ENCODE results near the gene ROBO1. TPM values are rescaled to one million over a fixed set of nuclear protein-coding genes. Genes with fewer than 3 reads are reported as not detected.

The ROBO1 gene
- total RNA-seq, 4 donors from 2014 or later = 8.6 to 26.3 (median 16.6) TPM

DNA sequence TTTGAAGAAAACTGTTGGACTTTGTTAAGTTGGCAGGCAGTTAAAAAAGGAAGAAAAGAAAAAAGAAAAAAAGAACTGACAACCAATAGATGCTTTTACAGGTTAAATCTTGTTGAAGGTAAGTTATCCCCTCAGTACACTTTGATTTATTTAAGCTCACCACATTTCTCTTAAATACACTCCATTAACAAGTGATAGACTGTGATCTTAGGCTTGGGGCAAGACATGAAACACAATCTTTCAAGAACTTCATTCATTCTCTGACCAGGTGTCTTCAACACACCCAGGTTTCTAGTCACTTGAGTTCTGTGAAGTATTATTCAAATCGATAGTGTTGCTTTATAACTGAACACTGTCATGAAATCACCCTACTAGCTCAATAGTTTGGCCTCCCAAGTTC lies 751.9 kb downstream of the ROBO1 start:
- DNase-seq = no peak
- no peak overlapping the region for H3K27ac ChIP-seq
- no peak overlapping the region for H3K4me3 ChIP-seq (replicated peaks in 1 of 3)
- intact Hi-C loops (cut with DNase I) = no loop called here
- WGBS, 2 donors = 89 to 90% methylated on average over 1 of the region's 1 CpG
- TF ChIP-seq, protein P1, sequence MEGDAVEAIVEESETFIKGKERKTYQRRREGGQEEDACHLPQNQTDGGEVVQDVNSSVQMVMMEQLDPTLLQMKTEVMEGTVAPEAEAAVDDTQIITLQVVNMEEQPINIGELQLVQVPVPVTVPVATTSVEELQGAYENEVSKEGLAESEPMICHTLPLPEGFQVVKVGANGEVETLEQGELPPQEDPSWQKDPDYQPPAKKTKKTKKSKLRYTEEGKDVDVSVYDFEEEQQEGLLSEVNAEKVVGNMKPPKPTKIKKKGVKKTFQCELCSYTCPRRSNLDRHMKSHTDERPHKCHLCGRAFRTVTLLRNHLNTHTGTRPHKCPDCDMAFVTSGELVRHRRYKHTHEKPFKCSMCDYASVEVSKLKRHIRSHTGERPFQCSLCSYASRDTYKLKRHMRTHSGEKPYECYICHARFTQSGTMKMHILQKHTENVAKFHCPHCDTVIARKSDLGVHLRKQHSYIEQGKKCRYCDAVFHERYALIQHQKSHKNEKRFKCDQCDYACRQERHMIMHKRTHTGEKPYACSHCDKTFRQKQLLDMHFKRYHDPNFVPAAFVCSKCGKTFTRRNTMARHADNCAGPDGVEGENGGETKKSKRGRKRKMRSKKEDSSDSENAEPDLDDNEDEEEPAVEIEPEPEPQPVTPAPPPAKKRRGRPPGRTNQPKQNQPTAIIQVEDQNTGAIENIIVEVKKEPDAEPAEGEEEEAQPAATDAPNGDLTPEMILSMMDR (IDR thresholded peaks at IDR 0.05) = no peak
- TF ChIP-seq POLR2A (IDR thresholded peaks at IDR 0.05) = no peak
- no peaks in the 10 kb centered on the region for H3K4me1 ChIP-seq
- no peaks in the 10 kb centered on the region for H3K9me3 ChIP-seq
- no peaks in the 10 kb centered on the region for H3K36me3 ChIP-seq
- H3K27me3 ChIP-seq = no peaks in the 10 kb centered on the region

DNA sequence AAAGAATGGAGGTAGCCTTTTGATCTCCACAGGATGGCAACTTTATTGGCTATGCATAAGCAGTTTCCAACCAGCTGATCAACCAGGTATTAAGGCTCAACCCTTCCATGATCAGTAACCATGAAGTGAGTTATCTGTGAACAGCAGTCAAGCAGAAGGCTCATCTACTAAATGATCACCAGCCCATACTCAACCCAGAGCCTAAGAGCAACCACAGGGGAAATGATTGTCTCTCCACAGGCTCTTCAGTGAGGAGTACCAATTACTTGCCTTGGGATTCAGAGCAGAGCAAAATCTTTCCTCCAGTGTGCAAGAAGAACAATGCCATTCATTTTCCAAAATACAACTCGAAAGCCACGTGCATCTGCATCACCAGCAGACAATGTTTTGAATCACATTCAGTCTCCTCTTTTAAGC lies 754.8 kb downstream of the ROBO1 start:
- Histone ChIP-seq H3K4me3 (replicated peaks in 1 of 3) (no peak overlapping the region), H3K4me1 (no peaks in the 10 kb centered on the region), H3K36me3 (no peaks in the 10 kb centered on the region), H3K27me3 (no peaks in the 10 kb centered on the region), H3K27ac (no peak overlapping the region), H3K9me3 (no peaks in the 10 kb centered on the region)
- intact Hi-C loops (cut with DNase I) = no loop called here
- WGBS, 2 donors = 89 to 97% methylated on average over 2 of the region's 2 CpGs
- no peak for DNase-seq
- TF ChIP-seq, protein P1 (IDR thresholded peaks at IDR 0.05) = no peak
- no peak for TF ChIP-seq POLR2A (IDR thresholded peaks at IDR 0.05)

DNA sequence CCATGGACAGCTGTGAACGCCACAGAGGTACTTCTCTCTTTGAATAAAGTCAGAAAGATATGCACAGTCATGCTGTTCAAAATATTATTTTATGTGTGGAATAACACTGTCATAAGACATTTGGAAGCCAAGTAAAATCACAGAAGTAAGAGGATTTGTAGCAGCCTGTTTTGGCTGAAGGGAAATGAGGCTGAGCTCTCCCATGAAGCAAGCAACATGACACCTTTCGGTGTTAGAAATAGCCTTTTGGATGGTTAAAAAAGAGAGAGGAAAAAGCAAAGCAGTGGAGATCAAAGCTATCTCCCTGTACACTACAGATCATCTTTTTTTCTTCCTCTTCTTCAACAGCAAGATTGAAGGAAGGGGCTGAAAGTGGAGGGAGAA lies 755.3 kb downstream of the ROBO1 start:
- H3K27me3 ChIP-seq = no peaks in the 10 kb centered on the region
- no peaks in the 10 kb centered on the region for H3K9me3 ChIP-seq
- H3K27ac ChIP-seq = no peak overlapping the region
- TF ChIP-seq POLR2A (IDR thresholded peaks at IDR 0.05) = no peak
- TF ChIP-seq, protein P1 (IDR thresholded peaks at IDR 0.05) = no peak
- DNase-seq = no peak
- no peaks in the 10 kb centered on the region for H3K4me1 ChIP-seq
- WGBS, 2 donors = 80 to 93% methylated on average over 2 of the region's 2 CpGs
- H3K4me3 ChIP-seq (replicated peaks in 1 of 3) = no peak overlapping the region
- intact Hi-C loops (cut with DNase I) = no loop called here
- no peaks in the 10 kb centered on the region for H3K36me3 ChIP-seq

DNA sequence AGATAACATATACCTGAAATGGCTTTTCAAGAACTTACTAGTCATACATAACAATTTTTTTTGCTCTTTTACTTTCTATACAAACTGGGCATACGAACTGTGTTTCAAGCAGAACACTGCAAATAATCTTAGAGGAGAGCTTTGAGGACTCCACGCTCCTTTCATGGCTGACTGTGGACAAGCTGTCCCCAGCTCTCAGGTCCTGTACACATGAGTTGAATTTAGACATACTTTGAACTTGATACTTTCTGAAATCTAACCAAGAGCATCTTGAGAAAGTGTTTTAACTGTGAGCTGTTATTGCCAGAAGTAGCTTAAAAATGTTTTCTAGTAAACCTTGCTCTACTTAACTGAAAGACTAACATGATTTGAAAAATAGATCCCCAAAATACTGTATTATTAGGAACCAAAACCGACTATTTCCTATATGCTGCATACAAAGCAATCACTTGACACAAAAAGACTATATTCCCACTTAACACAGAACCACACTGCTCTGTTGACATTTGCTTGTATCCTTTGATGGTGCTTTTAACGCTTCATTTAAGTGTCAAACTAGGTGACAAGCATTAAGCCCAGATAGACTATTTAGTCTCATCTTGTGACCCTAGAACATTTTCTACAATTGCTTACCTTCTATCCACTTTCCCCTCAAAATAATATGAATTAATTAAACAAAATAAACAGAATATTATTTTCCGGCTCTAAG lies 755.8 kb downstream of the ROBO1 start:
- peak in 1 of 2 donors; percentile 13 for DNase-seq
- no peak overlapping the region for H3K4me3 ChIP-seq (replicated peaks in 1 of 3)
- no peak overlapping the region for H3K27ac ChIP-seq
- intact Hi-C loops (cut with DNase I) = no loop called here
- H3K27me3 ChIP-seq = no peaks in the 10 kb centered on the region
- H3K4me1 ChIP-seq = no peaks in the 10 kb centered on the region
- no peak for TF ChIP-seq POLR2A (IDR thresholded peaks at IDR 0.05)
- TF ChIP-seq, protein P1 (IDR thresholded peaks at IDR 0.05) = no peak
- WGBS, 2 donors = 80 to 90% methylated on average over 5 of the region's 5 CpGs
- H3K36me3 ChIP-seq = no peaks in the 10 kb centered on the region
- no peaks in the 10 kb centered on the region for H3K9me3 ChIP-seq

DNA sequence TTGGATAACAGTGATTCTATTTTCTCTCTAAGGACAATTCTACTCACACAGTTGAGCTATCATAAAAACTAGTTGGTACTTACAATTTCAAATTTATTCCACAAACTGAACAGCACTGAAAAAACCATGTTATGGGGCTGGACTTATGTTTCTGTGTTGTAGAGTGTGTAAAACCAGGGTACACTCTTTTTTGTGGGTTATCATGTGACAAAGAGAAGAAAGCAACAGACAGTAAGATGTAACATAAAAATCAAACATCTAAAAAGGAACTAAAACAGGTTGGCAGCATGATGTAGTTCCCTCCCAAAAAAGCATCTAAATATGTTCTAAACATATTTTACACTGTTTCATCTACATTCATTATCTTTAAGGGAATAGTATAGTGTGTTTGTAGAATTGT lies 757.9 kb downstream of the ROBO1 start:
- Histone ChIP-seq H3K36me3 (no peaks in the 10 kb centered on the region), H3K27ac (no peak overlapping the region), H3K4me3 (replicated peaks in 1 of 3) (no peak overlapping the region), H3K4me1 (no peaks in the 10 kb centered on the region), H3K27me3 (no peaks in the 10 kb centered on the region), H3K9me3 (no peaks in the 10 kb centered on the region)
- intact Hi-C loops (cut with DNase I) = no loop called here
- no peak for DNase-seq
- TF ChIP-seq POLR2A (IDR thresholded peaks at IDR 0.05) = no peak
- TF ChIP-seq, protein P1 (IDR thresholded peaks at IDR 0.05) = no peak

Data from thyroid gland (tissue), 4 donors.